T-cell (primary cell): ENCODE measurements around the gene UVRAG. TPM values are rescaled to one million over a fixed set of nuclear protein-coding genes. Genes with fewer than 3 reads are reported as not detected.
"Not testable (repeated sequence)": the region's sequence is repeated elsewhere in the genome, so short reads cannot be mapped to it uniquely, and the experiment has no call there.

Experiments
- ATAC-seq, 4 experiments: fragments of 200-7000 bp in 3 of 4; fragments of 150-1000 bp in 1 of 4; cut with Tn5 transposase; replicated peaks in 1 of 4; 1 replicate in 3 of 4; 2 replicates in 1 of 4; pipeline ENCODE4 v1.10.0; 2021; ENCODE audit warnings: moderate library complexity in 3 of 4, mild to moderate bottlenecking in 2 of 4, moderate number of reproducible peaks in 1 of 4
- CTCF ChIA-PET, 2 donors: fragments of 300-600 bp; sonication (Branson Sonifier 250); formaldehyde crosslinking; loops; one replicate each; lab custom pipeline; 2022; ENCODE audit warnings: antibody characterized with exemption in 2 of 2; lab: Charles Lee
- POLR2A ChIA-PET, 2 donors: fragments of 300-600 bp; sonication (Branson Sonifier 250); formaldehyde crosslinking; loops; one replicate each; lab custom pipeline; 2022; ENCODE audit warnings: antibody characterized with exemption in 2 of 2; lab: Charles Lee
- DNase-seq, 35 experiments: peaks; one replicate each; pipeline versions ENCODE4 v3.0.0 to v3.0.0-alpha.2; 2013 to 2023
- H3K27ac ChIP-seq: one replicate; pipeline ENCODE4 v1.5.1; 2013; ENCODE audit warnings: low read length
- H3K27me3 ChIP-seq, 2 experiments: replicated peaks in 1 of 2; 1 replicate in 1 of 2; 2 replicates in 1 of 2; pipeline versions ENCODE4 v1.6.1 to v1.7.0; 2013; ENCODE audit warnings: low read length in 1 of 2, mixed read lengths in 1 of 2; ENCODE audit not compliant: control insufficient read depth in 2 of 2, insufficient read depth in 2 of 2; ENCODE audit errors: extremely low read depth in 1 of 2
- H3K36me3 ChIP-seq, 2 donors: 1 replicate in 1 of 2; 2 replicates in 1 of 2; pipeline versions ENCODE4 v1.6.1 to v1.7.0; 2013; ENCODE audit warnings: low read length in 1 of 2; ENCODE audit not compliant: control insufficient read depth in 2 of 2, insufficient read depth in 1 of 2; ENCODE audit errors: extremely low read depth in 1 of 2
- H3K4me1 ChIP-seq, 2 experiments: 1 replicate in 1 of 2; 2 replicates in 1 of 2; pipeline versions ENCODE4 v1.6.1 to v1.7.0; 2013; ENCODE audit warnings: low read length in 2 of 2, mixed read lengths in 1 of 2; ENCODE audit not compliant: insufficient read depth in 2 of 2, control insufficient read depth in 1 of 2; ENCODE audit errors: extremely low read depth in 1 of 2
- H3K4me3 ChIP-seq, 2 donors: 1 replicate in 1 of 2; 2 replicates in 1 of 2; pipeline versions ENCODE4 v1.5.1 to v1.7.0; 2013; ENCODE audit warnings: mild to moderate bottlenecking in 2 of 2, low read length in 1 of 2, moderate library complexity in 1 of 2; ENCODE audit not compliant: control insufficient read depth in 1 of 2; ENCODE audit errors: extremely low read depth in 1 of 2
- H3K9me3 ChIP-seq: 2 replicates; pipeline ENCODE4 v1.7.0; 2013
- H3K27ac Mint-ChIP-seq, 2 donors: one replicate each; pipeline ENCODE4 v1.8.0; 2020 to 2021; ENCODE audit warnings: mild to moderate bottlenecking in 2 of 2, mixed read lengths in 2 of 2
- H3K27me3 Mint-ChIP-seq, 2 donors: one replicate each; pipeline ENCODE4 v1.8.0; 2021 to 2022; ENCODE audit warnings: mixed read lengths in 2 of 2
- H3K36me3 Mint-ChIP-seq: one replicate; pipeline ENCODE4 v1.8.0; 2021; ENCODE audit warnings: mixed read lengths
- H3K4me1 Mint-ChIP-seq, 3 donors: one replicate each; pipeline ENCODE4 v1.8.0; 2020 to 2022; ENCODE audit warnings: mixed read lengths in 3 of 3, mild to moderate bottlenecking in 1 of 3
- H3K4me3 Mint-ChIP-seq, 3 donors: one replicate each; pipeline ENCODE4 v1.8.0; 2020 to 2022; ENCODE audit warnings: mild to moderate bottlenecking in 3 of 3, mixed read lengths in 3 of 3, moderate library complexity in 3 of 3
- H3K9me3 Mint-ChIP-seq, 3 donors: one replicate each; pipeline ENCODE4 v1.8.0; 2020 to 2022; ENCODE audit warnings: mixed read lengths in 3 of 3
- WGBS: methylation state at CpG from one replicate; pipeline ENCODE4 v1.1.5; 2013; ENCODE audit warnings: missing lambda C conversion rate; ENCODE audit not compliant: insufficient coverage; 5-methylcytosine and 5-hydroxymethylcytosine counted together
- total RNA-seq, 35 experiments: library from RNA in 6 of 35; stranded (reverse) in 6 of 35; fragments of 120-200 nt in 1 of 35; gene quantifications; one replicate each; pipeline versions ENCODE4 v1.2.1 to v1.2.4 and lab custom pipeline; 2013 to 2026

The UVRAG gene
- total RNA-seq, 5 donors from 2014 or later (not counting 1 experiment from before 2014, with no cell fraction given): 22.4 to 32.8 (median 27.6) TPM

- no peak overlapping the region for H3K4me3 ChIP-seq
- H3K27me3 Mint-ChIP-seq: no peaks in the 10 kb centered on the region
- no peaks in the 10 kb centered on the region for H3K9me3 Mint-ChIP-seq
- POLR2A ChIA-PET: no interaction called here
- peaks cover 41% of the 10 kb centered on the region for H3K36me3 Mint-ChIP-seq
- CTCF ChIA-PET: no interaction called here
- no peaks in the 10 kb centered on the region for H3K36me3 ChIP-seq
- no peaks in the 10 kb centered on the region for H3K4me1 ChIP-seq
- no peak overlapping the region for H3K27ac Mint-ChIP-seq
- peaks cover 11 to 13% (median 11%) of the 10 kb centered on the region in 3 donors for H3K4me1 Mint-ChIP-seq
- H3K4me3 Mint-ChIP-seq: no peak overlapping the region
- ATAC-seq: no peak
- 100% methylated on average over 2 of the region's 2 CpGs for WGBS
- no peaks in the 10 kb centered on the region for H3K27me3 ChIP-seq
- H3K27ac ChIP-seq: no peak overlapping the region
- DNase-seq: no peak
- H3K9me3 ChIP-seq: no peaks in the 10 kb centered on the region
Measured at GRCh38 chr11:75964071-75964470, 149.1 kb downstream of the UVRAG start.

DNA sequence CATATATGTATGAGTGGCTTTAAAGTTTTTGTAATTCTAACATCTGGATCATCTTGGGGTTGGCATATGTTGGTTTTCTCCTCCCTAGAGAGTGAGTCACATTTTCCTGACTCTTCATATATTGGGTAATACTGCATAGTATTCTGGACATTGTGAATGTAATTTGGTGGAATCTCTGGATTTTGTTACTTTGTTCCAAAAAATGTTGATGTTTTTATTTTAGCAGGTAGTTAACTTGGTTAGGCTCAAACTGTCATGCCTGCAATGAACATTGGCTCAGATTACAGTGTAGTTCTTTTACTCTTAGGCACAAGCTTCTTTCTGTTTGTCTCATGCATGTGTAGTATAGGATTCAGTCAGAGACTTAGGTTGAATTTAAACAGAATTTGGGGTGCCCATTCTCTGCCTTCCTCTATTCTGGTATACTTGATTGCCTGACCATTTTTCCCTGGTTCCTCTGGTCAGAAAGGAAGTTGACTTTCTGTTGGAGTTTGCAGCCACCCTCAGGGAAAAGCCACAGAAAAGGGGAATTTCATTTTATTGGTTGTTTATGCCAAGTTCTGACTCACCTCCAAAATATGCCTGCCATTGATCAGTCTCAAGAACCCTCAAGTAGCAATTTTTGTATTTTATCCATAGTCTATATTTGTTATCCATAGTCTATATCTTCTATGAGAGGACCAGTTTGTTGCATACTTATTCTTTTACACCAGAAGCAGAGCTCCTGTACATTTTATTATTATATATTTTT, 151.7 kb downstream of the UVRAG start:
- no peak overlapping the region for H3K27ac Mint-ChIP-seq
- no peak overlapping the region for H3K27ac ChIP-seq
- no peaks in the 10 kb centered on the region for H3K27me3 ChIP-seq
- ChIA-PET CTCF (no interaction called here), POLR2A (no interaction called here)
- DNase-seq: no peak
- no peak for ATAC-seq
- H3K4me3 Mint-ChIP-seq: no peak overlapping the region
- H3K4me3 ChIP-seq: no peak overlapping the region
- H3K9me3 ChIP-seq: no peaks in the 10 kb centered on the region
- no peaks in the 10 kb centered on the region for H3K36me3 ChIP-seq
- H3K9me3 Mint-ChIP-seq: peaks cover 0 to 6% (median 0%) of the 10 kb centered on the region in 3 donors
- H3K27me3 Mint-ChIP-seq: no peaks in the 10 kb centered on the region
- no peaks in the 10 kb centered on the region for H3K4me1 ChIP-seq
- peaks cover 8 to 12% (median 10%) of the 10 kb centered on the region in 3 donors for H3K4me1 Mint-ChIP-seq
- peaks cover 52% of the 10 kb centered on the region for H3K36me3 Mint-ChIP-seq

- H3K36me3 ChIP-seq: no peaks in the 10 kb centered on the region
- H3K4me3 ChIP-seq: no peak overlapping the region
- H3K27ac ChIP-seq: no peak overlapping the region
- ATAC-seq (no peak), DNase-seq (no peak)
- CTCF ChIA-PET: no interaction called here
- H3K9me3 ChIP-seq: no peaks in the 10 kb centered on the region
- POLR2A ChIA-PET: no interaction called here
- Mint-ChIP-seq H3K27me3 (no peaks in the 10 kb centered on the region), H3K9me3 (peaks cover 0 to 13% (median 10%) of the 10 kb centered on the region in 3 donors), H3K4me3 (no peak overlapping the region), H3K27ac (no peak overlapping the region), H3K4me1 (peaks cover 8 to 12% (median 12%) of the 10 kb centered on the region in 3 donors), H3K36me3 (peaks cover 56% of the 10 kb centered on the region)
- WGBS: no CpG with 5 or more reads among the region's 2 CpGs
- no peaks in the 10 kb centered on the region for H3K4me1 ChIP-seq
- no peaks in the 10 kb centered on the region for H3K27me3 ChIP-seq
Measured at GRCh38 chr11:75968021-75968625, 153.1 kb downstream of the UVRAG start.

DNA sequence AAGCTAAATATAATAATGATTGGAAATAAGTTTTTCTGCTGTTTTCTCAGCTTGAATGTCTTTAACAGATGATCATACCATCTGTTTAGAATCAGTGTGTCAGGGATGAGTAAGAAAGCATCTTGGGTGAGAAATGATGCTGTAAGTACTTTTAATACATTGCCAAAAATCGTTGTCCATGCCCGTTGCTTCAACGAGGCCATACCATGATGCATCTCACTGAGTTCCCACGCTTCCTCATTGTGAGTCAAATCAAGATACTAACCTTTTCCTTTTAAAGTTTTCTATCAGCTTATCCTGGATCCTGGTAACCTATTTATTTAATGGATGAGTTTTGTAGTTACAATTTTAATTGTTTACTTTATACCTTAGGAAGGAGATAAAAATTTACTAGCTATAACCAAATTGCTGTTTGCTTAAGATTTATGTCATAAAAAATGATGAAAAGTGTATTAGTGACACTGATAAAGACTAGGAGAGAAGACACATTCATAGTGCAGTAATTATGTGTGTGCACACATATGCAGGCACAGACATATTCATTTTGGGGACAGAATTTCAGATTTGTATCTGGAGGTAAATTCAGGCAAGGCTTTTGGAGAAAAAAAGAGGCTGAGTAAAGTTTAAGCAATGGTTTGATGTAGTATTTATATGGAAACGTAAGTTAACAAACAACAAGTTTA, 154.8 kb downstream of the UVRAG start:
- Mint-ChIP-seq H3K4me3 (no peak overlapping the region), H3K4me1 (peaks cover 8 to 15% (median 12%) of the 10 kb centered on the region in 3 donors), H3K9me3 (peaks cover 0 to 16% (median 10%) of the 10 kb centered on the region in 3 donors), H3K27me3 (no peaks in the 10 kb centered on the region), H3K36me3 (peaks cover 55% of the 10 kb centered on the region), H3K27ac (no peak overlapping the region)
- DNase-seq (no peak), ATAC-seq (no peak)
- ChIA-PET CTCF (no interaction called here), POLR2A (no interaction called here)
- Histone ChIP-seq H3K9me3 (no peaks in the 10 kb centered on the region), H3K36me3 (no peaks in the 10 kb centered on the region), H3K4me1 (no peaks in the 10 kb centered on the region), H3K4me3 (no peak overlapping the region), H3K27me3 (no peaks in the 10 kb centered on the region), H3K27ac (no peak overlapping the region)
- WGBS: no CpG with 5 or more reads among the region's 5 CpGs

DNA sequence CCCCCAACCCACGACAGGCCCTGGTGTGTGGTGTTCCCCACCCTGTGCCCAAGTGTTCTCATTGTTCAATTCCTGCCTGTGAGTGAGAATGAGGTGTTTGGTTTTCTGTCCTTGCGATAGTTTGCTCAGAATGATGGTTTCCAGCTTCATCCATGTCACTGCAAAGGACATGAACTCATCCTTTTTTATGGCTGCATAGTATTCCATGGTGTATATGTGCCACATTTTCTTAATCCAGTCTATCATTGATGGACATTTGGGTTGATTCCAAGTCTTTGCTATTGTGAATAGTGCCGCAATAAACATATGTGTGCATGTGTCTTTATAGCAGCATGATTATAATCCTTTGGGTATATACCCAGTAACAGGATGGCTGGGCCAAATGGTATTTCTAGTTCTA, 158.7 kb downstream of the UVRAG start:
- no CpG with 5 or more reads among the region's 3 CpGs for WGBS

GRCh38 chr11:75979075-75979474, 164.1 kb downstream of the UVRAG start:
- H3K27ac ChIP-seq, H3K9me3 ChIP-seq, ATAC-seq, POLR2A ChIA-PET, H3K4me3 ChIP-seq, H3K27me3 ChIP-seq, H3K9me3 Mint-ChIP-seq, H3K27me3 Mint-ChIP-seq, DNase-seq, H3K4me1 ChIP-seq, H3K36me3 ChIP-seq, H3K27ac Mint-ChIP-seq: not testable (repeated sequence)
- Mint-ChIP-seq H3K4me1 (peaks cover 32 to 56% (median 43%) of the 10 kb centered on the region in 3 donors), H3K4me3 (peak overlapping the region in 2 of 3 donors; percentile 17 to 69), H3K36me3 (peaks cover 30% of the 10 kb centered on the region)
- CTCF ChIA-PET: interaction anchor here in 1 of 2 donors (0.9 kb wide), 1 partner anchor 50 kb away, joined by 3 read pairs; no protein-coding TSS in a partner anchor
- 94% methylated on average over 4 of the region's 6 CpGs for WGBS

More for the DNA sequence above, 158.7 kb downstream of the UVRAG start:
- Mint-ChIP-seq H3K9me3 (peaks cover 0 to 16% (median 10%) of the 10 kb centered on the region in 3 donors), H3K4me1 (peaks cover 31 to 41% (median 32%) of the 10 kb centered on the region in 3 donors), H3K36me3 (peaks cover 43% of the 10 kb centered on the region)
- H3K27ac ChIP-seq, H3K4me1 ChIP-seq, H3K4me3 ChIP-seq, ATAC-seq, H3K27me3 Mint-ChIP-seq, H3K4me3 Mint-ChIP-seq, DNase-seq, H3K27me3 ChIP-seq, POLR2A ChIA-PET, H3K27ac Mint-ChIP-seq, H3K9me3 ChIP-seq, H3K36me3 ChIP-seq, CTCF ChIA-PET: not testable (repeated sequence)
